G401.6 (cell line): ENCODE results near the gene FAM219B.
"Not testable (repeated sequence)": the region's sequence is repeated elsewhere in the genome, so short reads cannot be mapped to it uniquely, and the experiment has no call there.

Experiments
- FAIRE-seq: peaks from 2 replicates; lab custom pipeline; 2012; peaks lifted over from hg19 to GRCh38; lab: Jason Lieb, UNC

FAM219B gene

DNA sequence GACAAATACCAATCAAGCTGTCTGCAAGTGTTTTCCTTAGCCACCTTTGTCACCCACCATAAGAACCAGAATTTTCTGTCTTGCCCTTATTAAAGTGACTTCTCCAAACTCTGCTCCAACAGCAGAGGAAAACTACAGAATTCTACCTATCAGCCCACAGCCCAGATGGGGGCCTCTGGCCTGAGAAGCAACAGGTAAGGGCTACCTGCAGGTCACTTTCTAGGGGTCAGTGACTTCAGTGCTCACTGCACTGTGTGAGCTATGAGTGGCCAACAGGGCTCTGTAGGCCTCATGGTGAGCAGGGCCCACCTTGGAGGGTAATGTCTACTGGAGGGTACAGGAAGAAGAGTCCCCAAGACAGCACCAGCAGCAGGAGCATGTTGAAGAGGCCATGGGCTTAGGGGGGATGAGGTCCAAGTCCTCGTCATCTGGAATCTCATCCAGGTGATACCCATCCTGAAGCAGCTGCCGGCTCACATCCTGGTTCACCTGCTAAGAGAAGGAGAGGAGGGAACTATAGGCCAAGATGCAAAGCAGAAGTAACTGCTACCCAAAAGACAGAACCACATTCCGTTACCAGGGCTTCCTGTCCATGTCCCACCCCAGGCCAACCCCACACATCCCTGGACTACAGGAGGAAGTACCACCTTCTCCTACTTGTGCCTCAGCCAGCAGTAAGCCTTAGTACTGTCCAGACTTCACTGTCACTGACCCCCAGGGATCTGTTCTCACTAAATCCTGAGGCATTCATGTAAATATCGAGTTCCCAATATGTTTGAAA lies 4.2 kb downstream of the FAM219B start:
- FAIRE-seq: no peak

DNA sequence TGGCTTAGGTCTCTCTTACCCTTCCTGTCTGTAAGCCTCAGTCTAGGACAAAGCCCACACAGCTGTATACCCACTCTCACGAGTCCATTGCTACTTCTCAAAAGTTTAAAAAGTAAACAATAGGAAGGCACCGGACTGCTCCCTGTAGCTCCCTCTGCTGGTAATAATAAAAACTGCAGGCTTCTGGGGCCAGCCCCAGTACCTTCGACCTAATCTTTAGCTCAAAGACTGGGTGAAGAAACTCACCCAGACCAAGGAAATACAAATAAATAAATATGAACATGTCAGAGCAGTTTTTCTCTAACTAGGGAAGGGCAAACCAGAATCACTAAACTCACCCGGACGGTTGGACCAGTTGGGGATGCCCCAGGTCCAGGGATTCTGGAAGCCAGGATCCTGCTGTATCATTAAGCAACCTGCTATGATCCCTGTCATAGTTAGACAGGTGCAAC lies 5.0 kb downstream of the FAM219B start:
- peak; percentile 84 for FAIRE-seq

DNA sequence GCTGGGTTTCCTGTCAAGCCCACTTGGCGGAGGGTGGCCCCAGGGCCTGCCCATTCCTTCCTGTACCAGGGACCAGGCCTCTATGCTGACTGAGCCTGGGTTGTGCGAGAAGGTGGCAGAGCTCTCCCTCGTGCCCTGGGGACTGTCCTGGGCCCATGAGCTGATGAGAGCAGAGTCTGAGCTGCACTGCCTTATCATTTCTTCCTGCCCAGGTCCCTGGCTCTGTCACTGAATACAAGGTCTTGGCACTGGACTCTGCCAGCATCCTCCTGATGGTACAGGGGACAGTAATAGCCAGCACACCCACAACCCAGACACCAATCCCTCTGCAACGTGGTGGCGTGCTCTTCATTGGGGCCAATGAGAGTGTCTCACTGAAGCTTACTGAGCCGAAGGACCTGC lies 9.3 kb downstream of the FAM219B start:
- FAIRE-seq: no peak

DNA sequence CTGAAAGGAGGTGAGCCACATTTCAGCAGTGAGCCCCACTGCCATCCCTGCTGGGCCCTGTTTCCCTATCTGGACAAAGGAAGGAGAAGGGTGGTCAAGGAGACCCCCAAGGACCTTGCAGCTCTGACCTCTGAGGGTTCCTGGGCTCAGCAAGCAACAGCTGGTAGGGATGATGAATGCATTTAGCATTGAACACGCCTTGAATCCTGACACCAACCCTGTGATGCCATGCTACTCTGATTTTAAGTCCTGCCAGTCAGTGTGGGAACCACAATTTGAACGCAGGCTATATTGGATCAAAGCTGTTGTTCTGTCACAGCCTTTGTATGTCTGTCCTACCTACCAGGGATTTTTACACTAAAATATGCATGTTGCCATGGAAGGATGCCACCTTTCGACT lies 10.3 kb downstream of the FAM219B start:
- FAIRE-seq: no peak

DNA sequence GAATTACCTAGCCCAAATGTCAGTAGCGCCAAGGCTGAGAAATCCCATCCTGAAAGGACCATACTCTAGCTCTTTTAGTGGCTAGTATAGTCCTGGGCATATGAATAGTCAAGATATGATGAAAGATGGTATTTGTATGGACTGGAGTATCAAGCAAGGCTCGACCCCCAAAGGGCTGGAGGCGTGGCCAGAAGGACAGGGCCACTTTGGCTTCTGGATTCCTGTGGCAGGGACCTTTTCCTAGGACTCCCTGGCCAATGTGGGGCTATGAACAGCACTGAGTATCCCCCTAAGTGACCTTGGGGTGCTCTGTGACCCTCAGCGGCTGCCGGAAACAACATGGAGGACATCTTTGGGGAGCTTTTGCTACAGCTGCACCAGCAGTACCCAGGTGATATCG lies 10.8 kb downstream of the FAM219B start:
- FAIRE-seq: no peak

DNA sequence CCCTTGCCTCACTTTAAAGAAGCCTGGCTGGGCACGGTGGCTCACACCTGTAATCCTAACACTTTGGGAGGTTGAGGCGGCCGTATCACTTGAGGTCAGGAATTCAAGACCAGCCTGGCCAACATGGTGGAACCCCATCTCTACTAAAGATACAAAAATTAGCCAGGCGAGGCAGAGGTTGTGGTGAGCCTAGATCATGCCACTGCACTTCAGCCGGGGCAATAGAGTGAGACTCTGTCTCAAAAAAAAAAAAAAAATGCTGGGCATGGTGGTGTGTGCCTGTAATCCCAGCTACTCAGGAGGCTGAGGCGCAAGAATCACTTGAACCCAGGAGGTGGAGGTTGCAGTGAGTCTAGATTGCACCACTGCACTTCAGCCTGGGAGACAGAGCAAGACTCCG lies 12.3 kb downstream of the FAM219B start:
- not testable (repeated sequence) for FAIRE-seq

DNA sequence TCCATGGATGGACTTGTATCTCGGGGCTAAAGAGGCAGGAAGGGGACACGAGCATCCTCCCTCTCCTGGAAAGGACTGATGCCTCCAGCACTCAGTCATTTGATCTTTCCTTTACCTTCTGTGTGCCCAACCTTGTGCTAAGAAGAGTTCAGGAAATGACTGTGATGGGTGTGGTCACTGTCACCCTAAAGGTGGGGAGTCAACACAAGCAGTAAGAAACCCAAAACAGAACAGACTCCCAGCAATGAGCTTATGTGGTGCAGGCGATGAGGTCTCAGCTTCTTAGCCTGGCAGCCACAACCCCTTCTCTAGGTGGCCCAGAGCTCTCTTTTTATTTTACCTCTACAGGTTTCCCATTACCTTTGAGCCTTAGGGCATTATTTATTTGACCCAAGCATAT lies 13.0 kb downstream of the FAM219B start:
- FAIRE-seq: no peak

DNA sequence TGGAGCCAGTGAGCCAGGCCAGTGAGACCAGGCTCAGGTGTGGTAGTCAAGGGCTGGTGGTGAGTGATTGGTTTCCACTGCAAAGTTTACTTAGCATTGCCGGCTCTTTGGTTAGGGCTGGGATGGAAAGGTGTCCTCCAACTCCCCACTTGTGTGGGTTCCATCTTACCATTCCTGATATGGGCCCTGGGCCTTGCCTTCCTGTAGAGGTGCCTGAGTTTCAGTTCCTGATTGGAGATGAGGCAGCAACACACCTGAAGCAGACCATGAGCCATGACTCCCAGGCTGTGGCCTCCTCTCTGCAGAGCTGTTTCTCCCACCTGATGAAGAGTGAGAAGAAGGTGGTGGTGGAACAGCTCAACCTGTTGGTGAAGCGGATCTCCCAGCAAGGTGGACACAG lies 13.7 kb downstream of the FAM219B start:
- no peak for FAIRE-seq

DNA sequence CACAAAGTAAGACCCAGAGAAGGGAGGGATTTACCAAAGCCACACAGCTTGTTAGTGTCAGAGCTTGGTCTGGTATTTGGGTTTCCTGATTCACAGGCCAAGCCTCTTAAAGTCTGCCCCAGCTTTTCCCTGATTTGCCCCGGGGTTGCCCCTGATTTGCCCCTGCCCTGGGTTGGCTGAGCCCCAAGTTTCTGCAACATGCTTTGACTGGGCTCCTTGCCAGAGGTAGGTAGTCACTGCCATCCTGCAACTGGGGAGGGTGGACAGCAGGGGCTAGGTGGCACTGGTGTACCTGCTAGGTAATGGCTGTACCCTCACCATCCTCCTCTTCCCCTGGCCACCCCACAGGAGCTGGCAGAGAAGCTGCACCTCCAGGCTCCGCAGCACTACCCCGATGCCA lies 14.3 kb downstream of the FAM219B start:
- FAIRE-seq: no peak

DNA sequence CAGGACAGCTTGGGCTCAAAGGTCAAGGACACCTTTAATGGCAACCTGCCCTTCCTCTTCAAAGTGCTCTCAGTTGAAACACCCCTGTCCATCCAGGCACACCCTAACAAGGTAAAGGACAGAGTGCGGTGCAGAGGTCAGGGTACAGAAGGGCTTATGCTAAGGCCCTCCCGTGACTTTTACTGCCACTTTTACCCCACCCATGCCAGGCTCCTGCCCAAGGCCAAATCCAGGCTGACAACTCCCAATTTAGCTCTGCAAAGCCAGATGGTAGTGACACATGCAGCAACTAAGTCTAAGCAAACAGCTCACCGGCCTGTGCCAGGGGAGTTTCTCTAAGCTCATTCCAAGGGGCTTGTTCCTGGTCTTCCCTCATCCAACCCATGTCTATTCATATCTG lies 15.2 kb downstream of the FAM219B start:
- FAIRE-seq: no peak

DNA sequence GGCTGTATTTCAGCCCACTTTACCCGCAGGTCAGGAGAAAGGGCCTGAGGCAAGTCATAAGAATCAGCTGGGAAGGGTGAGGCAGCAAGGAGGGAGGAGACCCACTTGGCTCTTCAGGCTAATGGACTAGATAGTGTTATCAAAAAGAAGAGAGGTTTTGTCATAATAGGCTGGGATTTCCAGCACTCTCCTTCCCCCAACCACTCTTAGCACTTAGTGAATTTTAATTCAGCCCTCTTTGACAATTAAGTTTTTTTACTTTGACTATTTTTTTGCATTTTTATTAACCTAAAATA lies 16.0 kb downstream of the FAM219B start:
- no peak for FAIRE-seq

DNA sequence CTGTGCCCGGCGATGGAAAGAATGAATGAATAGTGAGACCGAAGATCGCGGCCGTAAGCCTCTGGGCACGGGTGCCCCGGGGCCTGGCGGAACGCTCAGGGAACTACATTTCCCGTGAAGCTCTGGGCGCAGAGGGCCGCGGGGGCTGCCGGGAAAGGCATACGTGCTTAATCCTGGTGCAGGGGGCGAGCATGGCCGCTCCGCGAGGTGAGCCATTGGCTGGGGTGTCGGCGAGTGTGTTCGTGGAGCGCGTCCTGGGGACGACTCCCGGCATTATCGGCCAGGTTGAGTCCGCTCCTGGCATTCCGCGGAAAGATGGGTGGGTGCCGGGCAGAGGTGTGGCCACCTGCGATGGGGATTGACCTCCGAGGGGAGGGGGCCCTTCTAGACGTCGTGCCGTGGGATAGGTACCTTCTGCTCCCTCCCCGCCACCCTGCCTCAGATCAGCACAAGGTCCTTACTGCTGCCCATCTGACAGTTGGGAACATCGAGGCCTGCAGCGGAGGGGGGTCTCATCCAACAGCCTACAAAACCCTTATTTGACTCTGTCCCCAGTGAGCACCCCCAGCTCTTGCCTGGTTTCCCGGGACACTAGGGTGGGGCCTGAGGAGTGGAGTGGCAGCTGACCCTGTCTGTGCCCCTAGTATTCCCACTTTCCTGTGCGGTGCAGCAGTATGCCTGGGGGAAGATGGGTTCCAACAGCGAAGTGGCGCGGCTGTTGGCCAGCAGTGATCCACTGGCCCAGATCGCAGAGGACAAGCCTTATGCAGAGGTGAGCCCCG lies 16.6 kb downstream of the FAM219B start, which contains the start of gene MPI:
Gene MPI (plus strand): TSS at position 160 of the 782 bp plus-strand sequence. CDS start 32 bp downstream, at position 192.
- FAIRE-seq: peak; percentile 13

DNA sequence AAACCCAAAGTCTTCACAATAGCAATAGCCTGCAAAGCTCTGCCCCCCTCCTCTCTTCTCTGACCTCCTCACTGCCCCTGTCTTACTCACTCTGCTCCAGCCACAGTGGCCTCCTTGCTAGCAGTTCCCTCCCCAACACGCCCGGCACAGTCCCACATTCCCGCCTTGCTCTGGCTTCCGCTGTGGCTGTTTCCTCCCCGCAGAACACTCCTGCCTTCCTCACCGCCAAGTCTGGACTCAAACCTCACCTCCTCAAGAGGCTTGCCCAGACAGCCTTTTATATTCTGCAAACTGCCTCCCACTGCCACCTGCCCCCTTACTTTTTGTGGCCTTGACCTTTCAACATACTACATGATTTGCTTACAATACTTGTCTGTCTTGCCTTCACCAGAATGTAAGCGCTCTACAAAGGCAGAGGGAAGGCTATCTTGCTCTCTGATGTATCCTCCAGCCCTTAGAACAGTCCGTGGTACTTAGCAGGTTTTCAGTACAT lies 17.2 kb downstream of the FAM219B start:
- no peak for FAIRE-seq

DNA sequence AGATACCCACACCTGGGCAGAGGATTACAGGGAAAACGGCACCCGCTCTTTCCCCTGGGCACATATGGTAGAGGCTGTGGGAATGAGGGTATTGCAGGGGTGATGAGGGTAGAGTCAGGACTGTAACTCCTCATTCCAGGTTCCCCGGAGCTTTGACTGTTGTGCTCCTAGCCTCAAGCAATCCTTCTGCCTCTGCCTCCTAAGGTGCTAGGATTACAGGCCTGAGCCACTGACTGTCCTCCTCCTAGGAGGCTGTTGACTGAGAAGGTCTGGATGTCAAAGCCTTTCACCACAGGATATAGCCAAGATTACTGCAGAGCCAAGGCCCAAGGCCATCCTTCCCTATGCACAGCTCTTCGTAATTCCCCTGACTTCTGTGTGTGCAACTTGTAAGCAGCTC lies 17.9 kb downstream of the FAM219B start:
- FAIRE-seq: no peak

DNA sequence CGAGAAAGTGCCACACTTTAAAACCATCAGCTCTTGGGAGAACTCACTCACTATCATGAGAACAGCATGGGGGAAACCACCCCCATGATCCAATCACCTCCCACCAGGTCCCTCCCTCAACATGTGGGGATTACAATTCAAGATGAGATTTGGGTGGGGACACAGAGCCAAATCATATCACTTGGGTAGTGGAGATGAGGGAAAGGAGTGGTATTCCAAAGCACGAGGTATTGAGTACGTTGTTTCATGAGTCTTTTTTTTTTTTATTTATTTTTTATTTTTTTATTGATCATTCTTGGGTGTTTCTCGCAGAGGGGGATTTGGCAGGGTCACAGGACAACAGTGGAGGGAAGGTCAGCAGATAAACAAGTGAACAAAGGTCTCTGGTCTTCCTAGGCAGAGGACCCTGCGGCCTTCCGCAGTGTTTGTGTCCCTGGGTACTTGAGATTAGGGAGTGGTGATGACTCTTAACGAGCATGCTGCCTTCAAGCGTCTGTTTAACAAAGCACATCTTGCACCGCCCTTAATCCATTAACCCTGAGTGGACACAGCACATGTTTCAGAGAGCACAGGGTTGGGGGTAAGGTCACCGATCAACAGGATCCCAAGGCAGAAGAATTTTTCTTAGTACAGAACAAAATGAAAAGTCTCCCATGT lies 19.0 kb downstream of the FAM219B start:
- FAIRE-seq: not testable (repeated sequence)

DNA sequence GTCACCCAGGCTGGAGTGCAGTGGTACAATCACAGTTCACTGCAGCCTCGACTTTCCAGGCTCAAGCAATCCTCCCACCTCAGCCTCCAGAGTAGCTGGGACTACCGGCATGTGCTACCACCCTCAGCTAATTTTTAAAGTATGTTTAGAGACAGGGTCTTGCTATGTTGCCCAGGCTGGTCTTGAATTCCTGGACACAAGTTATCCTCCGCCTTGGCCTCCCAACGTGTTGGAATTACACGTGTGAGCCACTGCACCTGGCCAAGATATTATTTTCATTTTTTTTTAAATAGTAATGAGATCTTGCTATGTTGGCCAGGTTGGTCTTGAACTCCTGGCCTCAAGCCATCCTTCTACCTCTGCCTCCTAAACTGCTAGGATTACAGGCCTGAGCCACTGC lies 21.2 kb downstream of the FAM219B start:
- no peak for FAIRE-seq

DNA sequence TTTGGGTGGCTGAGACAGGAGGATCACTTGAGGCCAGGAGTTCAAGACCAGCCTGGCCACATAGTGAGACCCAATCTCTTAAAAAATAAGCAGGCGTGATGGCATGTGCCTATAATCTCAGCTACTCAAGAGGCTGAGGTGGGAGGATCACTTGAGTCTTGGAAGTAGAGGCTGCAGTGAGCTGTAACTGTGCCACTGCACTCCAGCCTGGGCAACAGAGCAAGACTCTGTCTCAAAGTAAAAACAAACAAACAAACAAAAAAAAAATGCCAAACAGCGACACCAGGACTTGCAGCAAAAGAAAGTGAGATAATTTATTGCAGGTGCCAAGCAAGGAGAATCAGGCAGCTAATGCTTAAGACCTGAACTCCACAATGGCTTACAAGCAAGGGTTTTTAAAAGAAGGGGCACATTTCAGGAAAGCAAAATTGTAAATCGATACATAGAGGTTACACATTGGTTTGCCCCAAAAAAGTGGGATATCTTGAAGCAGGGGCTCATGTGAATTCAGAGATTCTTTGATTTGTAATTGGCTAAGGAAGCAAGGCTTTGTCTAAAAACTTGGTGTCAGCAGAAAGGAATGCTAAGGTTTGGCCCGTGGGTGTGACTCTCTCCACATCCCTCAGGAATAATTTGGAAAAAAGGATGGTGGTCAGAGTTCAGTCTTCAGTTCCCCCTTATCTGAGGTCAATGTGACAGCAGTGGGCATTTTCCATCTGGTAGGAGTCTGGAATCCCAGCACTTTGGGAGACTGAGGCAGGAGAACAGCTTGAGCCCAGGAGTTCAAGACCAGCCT lies 22.0 kb downstream of the FAM219B start:
- no peak for FAIRE-seq

DNA sequence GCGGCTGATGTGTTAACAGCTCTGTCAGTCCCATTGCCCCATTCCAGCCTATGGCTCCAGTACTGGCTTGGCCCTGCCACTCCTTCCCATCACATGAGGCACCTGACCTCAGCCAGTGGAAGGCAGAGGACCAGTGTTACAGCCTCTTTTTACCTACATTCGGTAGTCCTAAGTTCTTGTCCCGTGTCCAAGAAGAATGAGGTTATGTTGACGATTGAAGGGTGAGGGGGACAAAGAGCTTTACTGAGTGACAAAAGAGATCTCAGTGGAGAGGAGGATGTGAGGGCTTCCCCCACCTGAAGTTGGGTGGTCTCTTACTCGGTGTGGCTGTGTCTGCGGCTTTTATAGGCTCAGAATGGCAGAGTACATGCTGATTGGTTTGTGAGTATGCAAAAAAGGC lies 24.1 kb downstream of the FAM219B start:
- FAIRE-seq: no peak

DNA sequence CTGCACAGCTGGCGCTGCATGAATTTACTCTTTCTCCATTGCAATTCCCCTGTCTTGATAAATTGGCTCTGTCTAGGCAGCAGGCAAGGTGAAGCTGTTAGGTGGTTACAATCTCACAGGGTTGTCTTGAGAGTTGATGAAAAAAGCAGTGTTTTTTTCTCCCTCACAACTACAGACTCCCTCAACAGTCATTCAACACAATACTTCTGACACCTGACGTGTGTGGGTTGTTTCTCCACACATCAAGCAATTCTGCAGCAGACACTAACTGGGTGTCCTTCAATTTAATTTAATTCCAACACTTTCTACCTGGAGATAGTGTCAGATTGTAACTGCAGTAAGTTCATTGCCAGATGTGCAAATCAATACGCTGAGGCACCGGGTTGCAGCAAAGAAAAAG lies 28.4 kb downstream of the FAM219B start:
- FAIRE-seq: no peak

DNA sequence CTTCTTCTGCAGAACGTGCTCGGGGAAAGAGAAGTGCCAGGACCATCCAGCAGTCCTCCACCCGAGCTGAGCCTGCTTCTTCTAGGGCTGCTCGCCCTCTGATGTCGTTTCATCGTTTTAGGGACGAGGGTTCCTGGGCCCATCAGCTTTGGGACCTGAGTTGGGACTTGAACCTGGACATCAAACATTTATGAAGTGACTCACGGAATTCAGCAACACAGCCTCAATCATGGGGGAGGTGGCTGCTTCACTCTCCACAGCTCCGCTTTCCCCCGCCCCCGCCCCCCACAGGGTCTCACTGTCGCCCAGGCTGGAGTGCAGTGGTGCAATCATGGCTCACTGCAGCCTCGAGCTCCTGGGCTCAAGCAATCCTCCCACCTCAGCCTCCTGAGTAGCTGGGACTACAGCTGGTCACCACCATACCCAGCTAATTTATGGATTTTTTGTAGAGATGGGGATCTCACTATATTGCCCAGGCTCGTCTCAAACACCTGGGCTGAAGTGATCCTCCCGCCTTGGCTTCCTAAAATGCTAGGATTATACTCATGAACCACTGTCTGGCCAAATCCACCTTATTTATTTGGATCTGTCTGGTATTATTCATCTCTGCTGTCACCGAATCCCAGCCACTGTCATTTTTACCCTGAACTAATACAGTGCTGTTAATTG lies 32.8 kb downstream of the FAM219B start:
- no peak for FAIRE-seq

DNA sequence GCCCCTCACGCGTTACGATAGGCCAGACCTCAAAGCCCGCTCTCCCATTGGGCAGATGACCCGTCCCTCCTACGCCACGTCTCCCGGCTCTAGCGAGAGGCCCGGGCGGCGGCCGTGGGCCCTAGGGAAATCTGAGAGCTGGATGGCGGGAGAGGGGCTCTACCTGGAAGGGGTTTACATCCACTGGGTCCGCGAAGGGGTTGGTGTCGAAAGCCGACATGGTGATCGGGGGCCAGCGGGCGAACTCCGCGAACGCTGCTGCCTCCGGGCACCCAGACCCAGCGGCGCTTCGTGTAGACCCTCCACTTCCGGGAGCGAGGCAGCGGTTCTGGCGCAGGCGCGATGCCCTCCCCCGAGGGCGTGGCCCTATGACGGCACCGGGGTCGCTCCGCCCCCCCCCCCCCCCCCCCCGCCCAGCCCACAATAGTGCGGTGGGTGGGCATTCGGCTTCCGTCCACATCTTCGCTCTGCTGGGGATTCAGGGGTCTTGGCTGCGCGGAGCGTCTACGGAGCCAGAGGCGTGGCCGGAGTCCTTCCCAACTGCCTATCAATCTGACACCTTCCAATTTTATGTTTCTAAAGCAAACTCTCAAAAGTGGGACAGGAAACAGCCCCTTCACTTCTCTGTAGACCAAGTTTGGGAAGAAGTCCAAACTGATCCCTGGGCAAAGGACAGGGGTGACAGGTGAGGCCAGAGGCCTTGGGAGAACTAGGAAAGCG lies 33.5 kb downstream of the FAM219B start, which contains the start of gene SCAMP2:
Gene SCAMP2 (minus strand): TSS at position 330 of the 720 bp plus-strand sequence. CDS start 110 bp downstream, at position 220.
- peak; percentile 6 for FAIRE-seq
